DOHH2 (cell line): Measurements from ENCODE around the gene TUBA4A.

ENCODE experiments used
- H3F3A ChIP-seq: fragments of 200-600 bp; sonication (generic), shearing (Covaris generic); 2 replicates; pipeline ENCODE4 v1.6.0; 2016; ENCODE audit warnings: antibody characterized with exemption, mild to moderate bottlenecking; ENCODE audit not compliant: control insufficient read depth, insufficient read depth
- H3K27ac ChIP-seq: fragments of 200-600 bp; sonication (generic); 2 replicates; pipeline ENCODE4 v1.5.1; 2014; ENCODE audit warnings: low read depth, mild to moderate bottlenecking, low read length, moderate library complexity
- H3K27me3 ChIP-seq: fragments of 200-600 bp; sonication (generic); 2 replicates; pipeline ENCODE4 v1.6.1; 2014; ENCODE audit warnings: mild to moderate bottlenecking, low read length, mixed read lengths; ENCODE audit not compliant: control insufficient read depth
- H3K36me3 ChIP-seq: fragments of 200-600 bp; sonication (generic); 2 replicates; pipeline ENCODE4 v1.6.1; 2014; ENCODE audit warnings: mild to moderate bottlenecking, low read length, moderate library complexity, mixed read lengths; ENCODE audit not compliant: control insufficient read depth
- H3K4me1 ChIP-seq: fragments of 200-600 bp; sonication (generic); 2 replicates; pipeline ENCODE4 v1.6.1; 2014; ENCODE audit warnings: mild to moderate bottlenecking, low read length, mixed read lengths; ENCODE audit not compliant: control insufficient read depth
- H3K4me2 ChIP-seq: fragments of 200-600 bp; sonication (generic); 2 replicates; pipeline ENCODE4 v1.6.0; 2014; ENCODE audit warnings: mild to moderate bottlenecking, low read length, moderate library complexity
- H3K4me3 ChIP-seq: fragments of 200-600 bp; sonication (generic); 2 replicates; pipeline ENCODE4 v1.5.1; 2014; ENCODE audit warnings: mild to moderate bottlenecking, low read length, mixed read lengths
- H3K79me2 ChIP-seq: fragments of 200-600 bp; sonication (generic); 2 replicates; pipeline ENCODE4 v1.6.1; 2014; ENCODE audit warnings: mild to moderate bottlenecking, low read length, mixed read lengths; ENCODE audit not compliant: control insufficient read depth
- H3K9me2 ChIP-seq: fragments of 200-600 bp; sonication (generic); replicated peaks from 2 replicates; pipeline ENCODE4 v1.6.1; 2014; ENCODE audit warnings: mild to moderate bottlenecking, low read length, mixed read lengths; ENCODE audit not compliant: control insufficient read depth
- H3K9me3 ChIP-seq: fragments of 200-600 bp; sonication (generic); 2 replicates; pipeline ENCODE4 v1.6.1; 2014; ENCODE audit warnings: antibody characterized with exemption, low read length, mixed read lengths; ENCODE audit not compliant: control insufficient read depth, insufficient read depth
- H4K20me1 ChIP-seq: fragments of 200-600 bp; sonication (generic); 2 replicates; pipeline ENCODE4 v1.6.0; 2014; ENCODE audit warnings: low read depth, mild to moderate bottlenecking, antibody characterized with exemption, low read length, moderate library complexity; ENCODE audit not compliant: control insufficient read depth, insufficient read depth
- EZH2phosphoT487 ChIP-seq: fragments of 200-600 bp; sonication (generic); IDR thresholded peaks from 2 replicates; pipeline ENCODE4 v1.6.1; 2017; ENCODE audit warnings: borderline replicate concordance, mild to moderate bottlenecking, antibody characterized with exemption, low read length, moderate library complexity, mixed read lengths
- TF ChIP-seq, protein P1 (sequence below): fragments of 200-600 bp; sonication (generic); IDR thresholded peaks from one replicate; pipeline ENCODE4 v1.5.1; 2014; ENCODE audit warnings: antibody characterized with exemption, mild to moderate bottlenecking, low read depth, low read length; ENCODE audit not compliant: poor library complexity, severe bottlenecking

The TUBA4A gene

GRCh38 chr2:219291394-219291793, 37.7 kb upstream of the TUBA4A start:
- H3K4me3 ChIP-seq, result no peak overlapping the region
- H3K79me2 ChIP-seq, result no peaks in the 10 kb centered on the region
- no peaks in the 10 kb centered on the region for H3K27me3 ChIP-seq
- TF ChIP-seq, protein P1, sequence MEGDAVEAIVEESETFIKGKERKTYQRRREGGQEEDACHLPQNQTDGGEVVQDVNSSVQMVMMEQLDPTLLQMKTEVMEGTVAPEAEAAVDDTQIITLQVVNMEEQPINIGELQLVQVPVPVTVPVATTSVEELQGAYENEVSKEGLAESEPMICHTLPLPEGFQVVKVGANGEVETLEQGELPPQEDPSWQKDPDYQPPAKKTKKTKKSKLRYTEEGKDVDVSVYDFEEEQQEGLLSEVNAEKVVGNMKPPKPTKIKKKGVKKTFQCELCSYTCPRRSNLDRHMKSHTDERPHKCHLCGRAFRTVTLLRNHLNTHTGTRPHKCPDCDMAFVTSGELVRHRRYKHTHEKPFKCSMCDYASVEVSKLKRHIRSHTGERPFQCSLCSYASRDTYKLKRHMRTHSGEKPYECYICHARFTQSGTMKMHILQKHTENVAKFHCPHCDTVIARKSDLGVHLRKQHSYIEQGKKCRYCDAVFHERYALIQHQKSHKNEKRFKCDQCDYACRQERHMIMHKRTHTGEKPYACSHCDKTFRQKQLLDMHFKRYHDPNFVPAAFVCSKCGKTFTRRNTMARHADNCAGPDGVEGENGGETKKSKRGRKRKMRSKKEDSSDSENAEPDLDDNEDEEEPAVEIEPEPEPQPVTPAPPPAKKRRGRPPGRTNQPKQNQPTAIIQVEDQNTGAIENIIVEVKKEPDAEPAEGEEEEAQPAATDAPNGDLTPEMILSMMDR, result no peak
- TF ChIP-seq EZH2phosphoT487, result no peak
- H3F3A ChIP-seq, result peaks cover 2% of the 10 kb centered on the region; the same call in 1 of the 2 replicates
- H3K27ac ChIP-seq, result no peak overlapping the region
- no peaks in the 10 kb centered on the region for H3K9me2 ChIP-seq
- no peaks in the 10 kb centered on the region for H4K20me1 ChIP-seq
- no peak overlapping the region for H3K4me2 ChIP-seq
- no peaks in the 10 kb centered on the region for H3K9me3 ChIP-seq
- peaks cover 18% of the 10 kb centered on the region for H3K4me1 ChIP-seq
- H3K36me3 ChIP-seq, result no peaks in the 10 kb centered on the region

- Histone ChIP-seq H3K36me3 (no peaks in the 10 kb centered on the region), H3K9me2 (no peaks in the 10 kb centered on the region), H3K79me2 (no peaks in the 10 kb centered on the region), H3K4me2 (no peak overlapping the region), H4K20me1 (no peaks in the 10 kb centered on the region), H3F3A (no peaks in the 10 kb centered on the region), H3K4me1 (peaks cover 18% of the 10 kb centered on the region), H3K27me3 (no peaks in the 10 kb centered on the region), H3K27ac (no peak overlapping the region), H3K9me3 (no peaks in the 10 kb centered on the region), H3K4me3 (no peak overlapping the region)
- no peak for TF ChIP-seq EZH2phosphoT487
- TF ChIP-seq, protein P1, result no peak
These were observed 36.9 kb upstream of the TUBA4A start for GRCh38 chr2:219290381-219291171.

GRCh38 chr2:219289537-219290361, 36.0 kb upstream of the TUBA4A start:
- Histone ChIP-seq H3K9me3 (no peaks in the 10 kb centered on the region), H3K4me2 (no peak overlapping the region), H4K20me1 (no peaks in the 10 kb centered on the region), H3K36me3 (peaks cover 3% of the 10 kb centered on the region; the same call in 1 of the 2 replicates), H3K79me2 (no peaks in the 10 kb centered on the region), H3K4me1 (peaks cover 11% of the 10 kb centered on the region), H3K4me3 (no peak overlapping the region), H3K27me3 (no peaks in the 10 kb centered on the region), H3F3A (no peaks in the 10 kb centered on the region), H3K27ac (no peak overlapping the region), H3K9me2 (no peaks in the 10 kb centered on the region)
- TF ChIP-seq, protein P1, result no peak
- TF ChIP-seq EZH2phosphoT487, result no peak
